Mammary epithelial cell (primary cell): ENCODE measurements around the gene DECR2.

Experiments
- EZH2 ChIP-seq: IDR thresholded peaks from 2 replicates; pipeline ENCODE4 v1.6.1; 2012; ENCODE audit warnings: low read length, inconsistent platforms, borderline replicate concordance
- TF ChIP-seq, protein P1 (sequence below), 2 donors: IDR thresholded peaks in 1 of 2; conservative IDR thresholded peaks in 1 of 2; 2 replicates each; pipeline ENCODE4 v1.5.1; 2011 to 2012; ENCODE audit warnings: inconsistent platforms in 2 of 2, low read length in 2 of 2, mild to moderate bottlenecking in 2 of 2, control low read depth in 1 of 2, low read depth in 1 of 2; ENCODE audit not compliant: insufficient read depth in 1 of 2; ENCODE audit errors: extremely low read depth in 1 of 2

DNA sequence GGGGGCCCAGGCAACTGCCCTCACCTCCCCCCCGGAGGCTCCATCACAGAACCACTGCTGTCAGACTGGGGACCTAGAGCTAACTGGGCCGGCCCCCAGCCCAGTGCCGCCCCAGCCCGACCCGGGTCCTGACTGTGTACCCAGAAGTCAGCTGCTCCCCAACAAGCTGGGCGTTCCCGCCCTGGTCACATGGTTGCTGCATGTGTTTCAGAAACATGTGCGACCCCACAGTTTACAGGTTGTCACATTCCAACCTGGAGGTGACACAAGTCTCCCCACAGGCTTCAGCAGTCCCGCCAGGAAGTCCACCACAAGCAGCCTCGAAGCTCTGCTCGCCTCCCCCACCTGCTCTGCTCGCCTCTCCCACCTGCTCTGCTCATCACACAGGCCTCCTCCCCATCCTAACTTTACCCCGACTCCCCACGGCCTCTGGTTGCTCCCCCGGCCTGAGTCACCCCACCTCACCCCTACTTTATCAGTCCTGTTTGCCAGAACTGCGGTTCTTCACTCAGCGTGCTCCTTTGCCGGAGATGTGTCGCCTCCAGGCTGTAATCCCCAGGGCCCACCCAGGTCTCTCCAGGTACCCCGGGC lies 32.3 kb upstream of the DECR2 start:
- TF ChIP-seq, protein P1, sequence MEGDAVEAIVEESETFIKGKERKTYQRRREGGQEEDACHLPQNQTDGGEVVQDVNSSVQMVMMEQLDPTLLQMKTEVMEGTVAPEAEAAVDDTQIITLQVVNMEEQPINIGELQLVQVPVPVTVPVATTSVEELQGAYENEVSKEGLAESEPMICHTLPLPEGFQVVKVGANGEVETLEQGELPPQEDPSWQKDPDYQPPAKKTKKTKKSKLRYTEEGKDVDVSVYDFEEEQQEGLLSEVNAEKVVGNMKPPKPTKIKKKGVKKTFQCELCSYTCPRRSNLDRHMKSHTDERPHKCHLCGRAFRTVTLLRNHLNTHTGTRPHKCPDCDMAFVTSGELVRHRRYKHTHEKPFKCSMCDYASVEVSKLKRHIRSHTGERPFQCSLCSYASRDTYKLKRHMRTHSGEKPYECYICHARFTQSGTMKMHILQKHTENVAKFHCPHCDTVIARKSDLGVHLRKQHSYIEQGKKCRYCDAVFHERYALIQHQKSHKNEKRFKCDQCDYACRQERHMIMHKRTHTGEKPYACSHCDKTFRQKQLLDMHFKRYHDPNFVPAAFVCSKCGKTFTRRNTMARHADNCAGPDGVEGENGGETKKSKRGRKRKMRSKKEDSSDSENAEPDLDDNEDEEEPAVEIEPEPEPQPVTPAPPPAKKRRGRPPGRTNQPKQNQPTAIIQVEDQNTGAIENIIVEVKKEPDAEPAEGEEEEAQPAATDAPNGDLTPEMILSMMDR (conservative IDR thresholded peaks at IDR 0.05 in 1 of 2, IDR thresholded peaks at IDR 0.05 in 1 of 2; ENCODE audit: extremely low read depth in 1 of 2, insufficient read depth in 1 of 2, low read depth in 1 of 2, low read length in 2 of 2) = no peak
- TF ChIP-seq EZH2 = no peak
